Measurements from ENCODE around the gene EFNB3. TPM values are rescaled to one million over a fixed set of nuclear protein-coding genes. Genes with fewer than 3 reads are reported as not detected.
A peak's percentile ranks its signal among the peaks of the same experiment; 100 is the strongest.

Gene EFNB3
- total RNA-seq, 1 donor from 2014 or later: 0.53 TPM

GRCh38 chr17:7688808-7689316 is 16.1 kb upstream of the EFNB3 start:
- ATAC-seq (no peak), DNase-seq (ENCODE audit: low spot score) (no peak)
- intact Hi-C loops (cut with DNase I): loop anchor here (10.0 kb wide), 1 partner anchor 54 kb away; the partner anchor contains the start of gene SHBG

GRCh38 chr17:7695586-7695985 is 9.4 kb upstream of the EFNB3 start:
- DNase-seq (ENCODE audit: low spot score) (no peak), ATAC-seq (no peak)
- intact Hi-C loops (cut with DNase I): no loop called here

GRCh38 chr17:7697828-7698588 is 7.0 kb upstream of the EFNB3 start:
- no peak for ATAC-seq
- intact Hi-C loops (cut with DNase I): no loop called here
- no peak for DNase-seq (ENCODE audit: low spot score)

GRCh38 chr17:7700510-7700909 is 4.5 kb upstream of the EFNB3 start:
- ATAC-seq: no peak
- intact Hi-C loops (cut with DNase I): loop anchor here (5.0 kb wide), 1 partner anchor 87 kb away; no protein-coding TSS in a partner anchor

GRCh38 chr17:7701681-7702080 is 3.3 kb upstream of the EFNB3 start:
- intact Hi-C loops (cut with DNase I): loop anchor here (5.0 kb wide), 1 partner anchor 86 kb away; no protein-coding TSS in a partner anchor
- no peak for ATAC-seq
- no peak for DNase-seq (ENCODE audit: low spot score)

More at GRCh38 chr17:7700510-7700909, 4.5 kb upstream of the EFNB3 start:
- DNase-seq (ENCODE audit: low spot score): no peak

- ATAC-seq (no peak), DNase-seq (ENCODE audit: low spot score) (no peak)
- intact Hi-C loops (cut with DNase I): loop anchor here (5.0 kb wide), 1 partner anchor 85 kb away; no protein-coding TSS in a partner anchor
Measured at GRCh38 chr17:7702776-7703175, 2.2 kb upstream of the EFNB3 start.

GRCh38 chr17:7703584-7704479 is 1.2 kb upstream of the EFNB3 start:
- DNase-seq (ENCODE audit: low spot score): no peak
- intact Hi-C loops (cut with DNase I): loop anchor here (5.0 kb wide), 1 partner anchor 83 kb away; no protein-coding TSS in a partner anchor
- peak; percentile 35 for ATAC-seq

- DNase-seq (ENCODE audit: low spot score) (no peak), ATAC-seq (no peak)
- intact Hi-C loops (cut with DNase I): no loop called here
Measured at GRCh38 chr17:7705269-7706255, 560 bp downstream of the EFNB3 start.

- no peak for ATAC-seq
- intact Hi-C loops (cut with DNase I): no loop called here
- DNase-seq (ENCODE audit: low spot score): no peak
Measured at GRCh38 chr17:7706631-7707354, 1.8 kb downstream of the EFNB3 start.

GRCh38 chr17:7707446-7707845 is 2.4 kb downstream of the EFNB3 start:
- no peak for DNase-seq (ENCODE audit: low spot score)
- ATAC-seq: no peak
- intact Hi-C loops (cut with DNase I): no loop called here

GRCh38 chr17:7707858-7708750 is 3.1 kb downstream of the EFNB3 start:
- ATAC-seq (no peak), DNase-seq (ENCODE audit: low spot score) (no peak)
- intact Hi-C loops (cut with DNase I): no loop called here

- intact Hi-C loops (cut with DNase I): no loop called here
- DNase-seq (ENCODE audit: low spot score) (no peak), ATAC-seq (no peak)
Measured at GRCh38 chr17:7709031-7709430, 4.0 kb downstream of the EFNB3 start.

GRCh38 chr17:7710301-7710700 is 5.3 kb downstream of the EFNB3 start:
- DNase-seq (ENCODE audit: low spot score) (no peak), ATAC-seq (no peak)
- intact Hi-C loops (cut with DNase I): no loop called here

GRCh38 chr17:7711051-7711755 is 6.2 kb downstream of the EFNB3 start:
- intact Hi-C loops (cut with DNase I): no loop called here
- DNase-seq (ENCODE audit: low spot score) (no peak), ATAC-seq (no peak)

GRCh38 chr17:7712111-7712771 is 7.2 kb downstream of the EFNB3 start:
- intact Hi-C loops (cut with DNase I): no loop called here
- no peak for DNase-seq (ENCODE audit: low spot score)
- no peak for ATAC-seq

- intact Hi-C loops (cut with DNase I): no loop called here
- no peak for DNase-seq (ENCODE audit: low spot score)
- ATAC-seq: no peak
Measured at GRCh38 chr17:7713782-7714181, 8.8 kb downstream of the EFNB3 start.
